ENCODE measurements around the gene PITPNC1. TPM values are rescaled to one million over a fixed set of nuclear protein-coding genes. Genes with fewer than 3 reads are reported as not detected.

Gene PITPNC1
- total RNA-seq, 1 experiment from 2014 or later, result 37.5 TPM

DNA sequence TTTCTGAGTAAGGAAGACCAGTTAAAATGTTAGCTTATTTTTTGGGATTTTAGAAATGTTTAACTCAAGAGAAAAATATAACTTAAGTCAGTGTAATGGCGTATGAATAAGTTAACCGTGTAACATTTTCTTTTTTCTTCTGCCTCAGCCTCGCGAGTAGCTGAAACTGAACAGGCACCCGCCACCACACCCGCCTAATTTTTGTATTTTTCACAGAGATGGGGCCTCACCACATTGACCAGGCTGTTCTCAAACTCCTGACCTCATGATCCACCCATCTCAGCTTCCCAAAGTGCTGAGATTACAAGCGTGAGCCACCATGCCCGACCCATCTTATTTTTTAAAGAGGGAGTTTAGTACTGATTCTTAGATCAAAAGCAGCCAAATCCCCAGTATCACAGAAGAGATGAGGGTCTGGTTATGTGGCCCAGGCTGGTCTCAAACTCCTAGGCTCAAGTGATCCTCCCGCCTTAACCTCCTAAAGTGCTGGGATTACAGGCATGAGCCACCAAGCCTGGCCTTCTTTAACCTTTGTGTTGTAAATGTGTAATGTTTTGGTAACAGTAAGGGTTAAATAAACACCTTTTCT is 16.8 kb downstream of the PITPNC1 start:
- Histone ChIP-seq H4K5ac (ENCODE audit: insufficient read length, low read depth, low read length) (no peak overlapping the region), H3K56ac (ENCODE audit: insufficient read length, low read depth, low read length) (no peak overlapping the region), H3K23me2 (ENCODE audit: insufficient read length, low read depth, low read length, poor library complexity, severe bottlenecking) (no peaks in the 10 kb centered on the region), H3K4me2 (ENCODE audit: insufficient read depth, insufficient read length, low read length) (no peak overlapping the region), H3K79me2 (ENCODE audit: insufficient read depth, low read length) (peaks cover 14% of the 10 kb centered on the region; the same call in 1 of the 2 replicates), H4K20me1 (ENCODE audit: control insufficient read depth, insufficient read depth, insufficient read length) (no peaks in the 10 kb centered on the region), H2BK20ac (ENCODE audit: low read depth, low read length, poor library complexity, severe bottlenecking) (no peak overlapping the region), H2BK15ac (ENCODE audit: low read depth, low read length) (no peak overlapping the region), H2BK12ac (ENCODE audit: insufficient read length, low read depth, low read length) (no peak overlapping the region), H4K91ac (ENCODE audit: insufficient read length, low read depth, low read length) (no peak overlapping the region), H3K4ac (ENCODE audit: low read depth, low read length) (no peak overlapping the region), H3K23ac (ENCODE audit: insufficient read length, low read depth, low read length) (no peak overlapping the region), H3K14ac (ENCODE audit: insufficient read depth, low read length) (no peak overlapping the region), H3K27ac (ENCODE audit: insufficient read length, low read depth, low read length) (no peak overlapping the region), H4K8ac (replicated peaks; ENCODE audit: insufficient read length, low read depth, low read length) (no peak overlapping the region), H2AFZ (ENCODE audit: low read length) (no peak overlapping the region), H2BK5ac (ENCODE audit: insufficient read length, low read length) (no peak overlapping the region), H3K9ac (ENCODE audit: extremely low read depth, insufficient read length, low read length) (no peak overlapping the region), H3K27me3 (ENCODE audit: insufficient read depth, low read length) (no peaks in the 10 kb centered on the region), H2BK120ac (ENCODE audit: low read depth, low read length, poor library complexity, severe bottlenecking) (no peak overlapping the region), H2AK5ac (ENCODE audit: insufficient read length, low read length) (no peak overlapping the region), H3K9me3 (ENCODE audit: control insufficient read depth, low read depth, low read length) (no peaks in the 10 kb centered on the region), H3T11ph (ENCODE audit: low read length) (no peak overlapping the region), H3K4me1 (ENCODE audit: insufficient read depth, low read length) (no peaks in the 10 kb centered on the region; the same call in 1 of the 2 replicates), H3K18ac (ENCODE audit: insufficient read length, low read depth, low read length) (no peak overlapping the region), H3K79me1 (ENCODE audit: insufficient read depth, low read depth, low read length, poor library complexity, severe bottlenecking) (peaks cover under 1% of the 10 kb centered on the region)
- H3K4me1 Mint-ChIP-seq, result peaks cover 12% of the 10 kb centered on the region in 2 experiments; a peak in 3 of 4 replicates
- no peak overlapping the region for H3K4me3 Mint-ChIP-seq
- no peaks in the 10 kb centered on the region for H3K27me3 Mint-ChIP-seq (ENCODE audit: low read depth)
- peak overlapping the region in 1 of 3 experiments; percentile 87; a peak in 1 of 7 replicates for H3K27ac Mint-ChIP-seq
- DNase-seq, result no peak
- no peaks in the 10 kb centered on the region for H3K9me3 Mint-ChIP-seq
- peaks cover 6 to 22% (median 19%) of the 10 kb centered on the region in 3 experiments for H3K36me3 Mint-ChIP-seq (ENCODE audit: insufficient read depth in 1 of 3, low read depth in 3 of 3)
- WGBS (ENCODE audit: extremely low coverage, insufficient read length, low lambda C conversion rate), result no CpG with 5 or more reads among the region's 9 CpGs
- TF ChIP-seq, protein P1, sequence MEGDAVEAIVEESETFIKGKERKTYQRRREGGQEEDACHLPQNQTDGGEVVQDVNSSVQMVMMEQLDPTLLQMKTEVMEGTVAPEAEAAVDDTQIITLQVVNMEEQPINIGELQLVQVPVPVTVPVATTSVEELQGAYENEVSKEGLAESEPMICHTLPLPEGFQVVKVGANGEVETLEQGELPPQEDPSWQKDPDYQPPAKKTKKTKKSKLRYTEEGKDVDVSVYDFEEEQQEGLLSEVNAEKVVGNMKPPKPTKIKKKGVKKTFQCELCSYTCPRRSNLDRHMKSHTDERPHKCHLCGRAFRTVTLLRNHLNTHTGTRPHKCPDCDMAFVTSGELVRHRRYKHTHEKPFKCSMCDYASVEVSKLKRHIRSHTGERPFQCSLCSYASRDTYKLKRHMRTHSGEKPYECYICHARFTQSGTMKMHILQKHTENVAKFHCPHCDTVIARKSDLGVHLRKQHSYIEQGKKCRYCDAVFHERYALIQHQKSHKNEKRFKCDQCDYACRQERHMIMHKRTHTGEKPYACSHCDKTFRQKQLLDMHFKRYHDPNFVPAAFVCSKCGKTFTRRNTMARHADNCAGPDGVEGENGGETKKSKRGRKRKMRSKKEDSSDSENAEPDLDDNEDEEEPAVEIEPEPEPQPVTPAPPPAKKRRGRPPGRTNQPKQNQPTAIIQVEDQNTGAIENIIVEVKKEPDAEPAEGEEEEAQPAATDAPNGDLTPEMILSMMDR (conservative IDR thresholded peaks at IDR 0.05), result no peak

Data from H9 (cell line).